Pericardium fibroblast (primary cell): ENCODE results near the gene EPHA7. TPM values are rescaled to one million over a fixed set of nuclear protein-coding genes. Genes with fewer than 3 reads are reported as not detected.

Source experiments
- total RNA-seq: library from RNA; depleted of rRNA; stranded (reverse); fragments of >200 nt; gene quantifications from 2 replicates; pipeline ENCODE4 v1.2.3, GENCODE V29; 2015

EPHA7 gene
- 0.09 and 0.58 TPM in 2 replicates for total RNA-seq

GRCh38 chr6:93419304-93420162, at the start of gene EPHA7:
Gene EPHA7, minus strand, starts transcription at chr6:93419559. Its CDS starts 218 bp downstream, at chr6:93419341.

